Measurements from ENCODE around the gene SERTAD2.

SERTAD2 gene

GRCh38 chr2:64644458-64645382, 9.0 kb downstream of the SERTAD2 start:
- peak; percentile 75 for DNase-seq (ENCODE audit: low spot score)
- peak; percentile 5 for TF ChIP-seq CTCF (IDR thresholded peaks at IDR 0.05; ENCODE audit: extremely low read depth, insufficient read depth, missing control alignments)
- in situ Hi-C loops (cut with MboI; ENCODE audit: low pct_unique_long_range_greater_than_20kb, low sequenced_read_pairs, unreplicated experiment) = loop anchor here (10.0 kb wide), 1 partner anchor 220 kb away; no protein-coding TSS in a partner anchor

- no peak for DNase-seq (ENCODE audit: low spot score)
- in situ Hi-C loops (cut with MboI; ENCODE audit: low pct_unique_long_range_greater_than_20kb, low sequenced_read_pairs, unreplicated experiment) = loop anchor here (10.0 kb wide), 1 partner anchor 221 kb away; no protein-coding TSS in a partner anchor
- TF ChIP-seq CTCF (IDR thresholded peaks at IDR 0.05; ENCODE audit: extremely low read depth, insufficient read depth, missing control alignments) = no peak
These were observed 9.8 kb downstream of the SERTAD2 start for GRCh38 chr2:64643838-64644457.

GRCh38 chr2:64641599-64641998, 12.1 kb downstream of the SERTAD2 start:
- DNase-seq (ENCODE audit: low spot score) = no peak
- in situ Hi-C loops (cut with MboI; ENCODE audit: low pct_unique_long_range_greater_than_20kb, low sequenced_read_pairs, unreplicated experiment) = loop anchor here (10.0 kb wide), 1 partner anchor 223 kb away; no protein-coding TSS in a partner anchor
- no peak for TF ChIP-seq CTCF (IDR thresholded peaks at IDR 0.05; ENCODE audit: extremely low read depth, insufficient read depth, missing control alignments)

GRCh38 chr2:64640153-64641044, 13.3 kb downstream of the SERTAD2 start:
- DNase-seq (ENCODE audit: low spot score) = no peak
- in situ Hi-C loops (cut with MboI; ENCODE audit: low pct_unique_long_range_greater_than_20kb, low sequenced_read_pairs, unreplicated experiment) = loop anchor here (10.0 kb wide), 1 partner anchor 224 kb away; no protein-coding TSS in a partner anchor
- no peak for TF ChIP-seq CTCF (IDR thresholded peaks at IDR 0.05; ENCODE audit: extremely low read depth, insufficient read depth, missing control alignments)

GRCh38 chr2:64639691-64640090, 14.0 kb downstream of the SERTAD2 start:
- in situ Hi-C loops (cut with MboI; ENCODE audit: low pct_unique_long_range_greater_than_20kb, low sequenced_read_pairs, unreplicated experiment) = loop anchor here (10.0 kb wide), 1 partner anchor 225 kb away; no protein-coding TSS in a partner anchor
- no peak for DNase-seq (ENCODE audit: low spot score)
- no peak for TF ChIP-seq CTCF (IDR thresholded peaks at IDR 0.05; ENCODE audit: extremely low read depth, insufficient read depth, missing control alignments)

All from GM13977 (cell line).